ENCODE measurements around the gene FBXL15. TPM values are rescaled to one million over a fixed set of nuclear protein-coding genes. Genes with fewer than 3 reads are reported as not detected.

Gene FBXL15
- total and polyA plus RNA-seq, 2 donors (not counting 3 experiments of a cell fraction or from before 2014, with no cell fraction given) = 9.9 to 15.3 TPM

DNA sequence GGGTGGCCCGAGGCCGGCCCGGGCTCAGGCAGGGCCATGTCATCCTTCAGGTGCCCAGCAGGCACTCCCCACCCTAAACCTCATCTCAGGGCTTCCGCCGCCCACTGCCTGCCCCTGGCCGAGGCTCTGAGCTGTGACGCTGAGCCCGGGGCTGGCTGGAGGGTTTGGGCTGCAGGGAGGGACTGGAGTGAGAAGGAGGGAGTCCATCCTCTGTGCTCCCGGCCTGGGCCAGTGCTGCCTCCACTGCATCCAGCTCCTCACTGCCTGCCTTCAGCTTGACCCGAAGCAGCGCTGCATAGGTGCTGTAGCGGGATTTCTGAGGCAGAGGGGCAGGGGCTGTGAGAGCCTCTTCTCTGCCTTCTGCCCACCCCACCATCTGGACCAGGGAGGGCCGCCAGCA lies 17.5 kb upstream of the FBXL15 start:
- Histone ChIP-seq H3K36me3 (ENCODE audit: control insufficient read depth in 2 of 2, extremely low read depth in 1 of 2, insufficient read depth in 2 of 2, low read length in 2 of 2) (peaks cover 0 to 25% of the 10 kb centered on the region in 2 experiments), H3K4me1 (ENCODE audit: control insufficient read depth, extremely low read depth, insufficient read depth, low read length) (peaks cover 3% of the 10 kb centered on the region), H3K9ac (replicated peaks; ENCODE audit: extremely low read depth, insufficient read depth, low read length) (no peak overlapping the region), H3K4me2 (ENCODE audit: insufficient read depth, low read length) (no peak overlapping the region), H3K79me2 (ENCODE audit: control insufficient read depth, insufficient read depth, low read length) (no peaks in the 10 kb centered on the region), H3K27ac (ENCODE audit: insufficient read depth, low read depth, low read length) (no peak overlapping the region), H3K27me3 (ENCODE audit: control insufficient read depth in 2 of 2, insufficient read depth in 2 of 2, low read length in 2 of 2) (peaks cover 5 to 9% of the 10 kb centered on the region in 2 experiments), H3K9me1 (replicated peaks; ENCODE audit: control insufficient read depth, extremely low read depth, insufficient read depth, low read length) (no peaks in the 10 kb centered on the region), H2AFZ (ENCODE audit: low read depth, low read length) (no peak overlapping the region), H3K9me3 (replicated peaks; ENCODE audit: control insufficient read depth, insufficient read depth, low read length) (no peaks in the 10 kb centered on the region), H4K20me1 (replicated peaks; ENCODE audit: control insufficient read depth, extremely low read depth, insufficient read depth, low read length) (no peaks in the 10 kb centered on the region), H3K4me3 (replicated peaks in 1 of 3; ENCODE audit: insufficient read depth in 1 of 3, low read depth in 1 of 3, low read length in 3 of 3) (no peak overlapping the region)
- intact Hi-C loops (cut with micrococcal nuclease) (no loop called here), dilution Hi-C loops (cut with MboI; ENCODE audit: extremely low pct_ligation_motif_present, low sequenced_read_pairs) (no loop called here)
- ChIA-PET POLR2A (no interaction called here), CTCF (interaction anchor here (0.6 to 5.8 kb wide), 22 partner anchors 9 to 259 kb away, joined by 3 to 54 read pairs (median 6); partner anchors contain the start of genes ACTR1A, CUEDC2, ELOVL3 and FBXL15)
- no peak for DNase-seq (ENCODE audit: low read depth, low spot score)
- no peak for TF ChIP-seq FOS (IDR thresholded peaks at IDR 0.05; ENCODE audit: borderline replicate concordance, insufficient read depth, low read length)
- no peak for TF ChIP-seq JUN (IDR thresholded peaks at IDR 0.05; ENCODE audit: borderline replicate concordance, insufficient read depth, insufficient read length, low read depth)
- TF ChIP-seq GATA2 (IDR thresholded peaks at IDR 0.05; ENCODE audit: insufficient read depth, insufficient read length, low read depth, low read length) = no peak
- no peak for TF ChIP-seq POLR2A (IDR thresholded peaks at IDR 0.05; ENCODE audit: low read depth, low read length)
- no peak for TF ChIP-seq POLR2AphosphoS5 (IDR thresholded peaks at IDR 0.05; ENCODE audit: insufficient read depth, low read depth, low read length)
- TF ChIP-seq, protein P1, sequence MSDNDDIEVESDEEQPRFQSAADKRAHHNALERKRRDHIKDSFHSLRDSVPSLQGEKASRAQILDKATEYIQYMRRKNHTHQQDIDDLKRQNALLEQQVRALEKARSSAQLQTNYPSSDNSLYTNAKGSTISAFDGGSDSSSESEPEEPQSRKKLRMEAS (IDR thresholded peaks at IDR 0.05; ENCODE audit: insufficient read depth, insufficient read length) = no peak
- TF ChIP-seq, protein P2, sequence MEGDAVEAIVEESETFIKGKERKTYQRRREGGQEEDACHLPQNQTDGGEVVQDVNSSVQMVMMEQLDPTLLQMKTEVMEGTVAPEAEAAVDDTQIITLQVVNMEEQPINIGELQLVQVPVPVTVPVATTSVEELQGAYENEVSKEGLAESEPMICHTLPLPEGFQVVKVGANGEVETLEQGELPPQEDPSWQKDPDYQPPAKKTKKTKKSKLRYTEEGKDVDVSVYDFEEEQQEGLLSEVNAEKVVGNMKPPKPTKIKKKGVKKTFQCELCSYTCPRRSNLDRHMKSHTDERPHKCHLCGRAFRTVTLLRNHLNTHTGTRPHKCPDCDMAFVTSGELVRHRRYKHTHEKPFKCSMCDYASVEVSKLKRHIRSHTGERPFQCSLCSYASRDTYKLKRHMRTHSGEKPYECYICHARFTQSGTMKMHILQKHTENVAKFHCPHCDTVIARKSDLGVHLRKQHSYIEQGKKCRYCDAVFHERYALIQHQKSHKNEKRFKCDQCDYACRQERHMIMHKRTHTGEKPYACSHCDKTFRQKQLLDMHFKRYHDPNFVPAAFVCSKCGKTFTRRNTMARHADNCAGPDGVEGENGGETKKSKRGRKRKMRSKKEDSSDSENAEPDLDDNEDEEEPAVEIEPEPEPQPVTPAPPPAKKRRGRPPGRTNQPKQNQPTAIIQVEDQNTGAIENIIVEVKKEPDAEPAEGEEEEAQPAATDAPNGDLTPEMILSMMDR (IDR thresholded peaks at IDR 0.05; ENCODE audit: extremely low read depth in 1 of 2, insufficient read depth in 1 of 2, low read depth in 1 of 2, low read length in 2 of 2) = no peak
- TF ChIP-seq EZH2 (IDR thresholded peaks at IDR 0.05; ENCODE audit: borderline replicate concordance, low read depth, low read length, severe bottlenecking) = no peak
- no peak for TF ChIP-seq MYC (IDR thresholded peaks at IDR 0.05; ENCODE audit: low read depth, low read length)
- FAIRE-seq = no peak
- BruUV-seq (replicated peaks) = no TSS peak
